AG10803 (cell line): ENCODE data around the gene SLC13A5.

Source experiments
- DNase-seq: peaks from one replicate; pipeline ENCODE4 v3.0.0; 2010; ENCODE audit warnings: low read depth
- H3K4me3 ChIP-seq: 2 replicates; pipeline ENCODE4 v1.5.1; 2011; ENCODE audit warnings: mild to moderate bottlenecking, low read length, control low read depth
- TF ChIP-seq, protein P1 (sequence below): conservative IDR thresholded peaks from 2 replicates; pipeline ENCODE4 v1.5.1; 2011; ENCODE audit warnings: mild to moderate bottlenecking, low read length, control low read depth, inconsistent platforms

Gene SLC13A5

GRCh38 chr17:6636616-6637457 lies 76.3 kb downstream of the SLC13A5 start:
- H3K4me3 ChIP-seq = no peak overlapping the region
- no peak for DNase-seq
- TF ChIP-seq, protein P1, sequence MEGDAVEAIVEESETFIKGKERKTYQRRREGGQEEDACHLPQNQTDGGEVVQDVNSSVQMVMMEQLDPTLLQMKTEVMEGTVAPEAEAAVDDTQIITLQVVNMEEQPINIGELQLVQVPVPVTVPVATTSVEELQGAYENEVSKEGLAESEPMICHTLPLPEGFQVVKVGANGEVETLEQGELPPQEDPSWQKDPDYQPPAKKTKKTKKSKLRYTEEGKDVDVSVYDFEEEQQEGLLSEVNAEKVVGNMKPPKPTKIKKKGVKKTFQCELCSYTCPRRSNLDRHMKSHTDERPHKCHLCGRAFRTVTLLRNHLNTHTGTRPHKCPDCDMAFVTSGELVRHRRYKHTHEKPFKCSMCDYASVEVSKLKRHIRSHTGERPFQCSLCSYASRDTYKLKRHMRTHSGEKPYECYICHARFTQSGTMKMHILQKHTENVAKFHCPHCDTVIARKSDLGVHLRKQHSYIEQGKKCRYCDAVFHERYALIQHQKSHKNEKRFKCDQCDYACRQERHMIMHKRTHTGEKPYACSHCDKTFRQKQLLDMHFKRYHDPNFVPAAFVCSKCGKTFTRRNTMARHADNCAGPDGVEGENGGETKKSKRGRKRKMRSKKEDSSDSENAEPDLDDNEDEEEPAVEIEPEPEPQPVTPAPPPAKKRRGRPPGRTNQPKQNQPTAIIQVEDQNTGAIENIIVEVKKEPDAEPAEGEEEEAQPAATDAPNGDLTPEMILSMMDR = no peak

DNA sequence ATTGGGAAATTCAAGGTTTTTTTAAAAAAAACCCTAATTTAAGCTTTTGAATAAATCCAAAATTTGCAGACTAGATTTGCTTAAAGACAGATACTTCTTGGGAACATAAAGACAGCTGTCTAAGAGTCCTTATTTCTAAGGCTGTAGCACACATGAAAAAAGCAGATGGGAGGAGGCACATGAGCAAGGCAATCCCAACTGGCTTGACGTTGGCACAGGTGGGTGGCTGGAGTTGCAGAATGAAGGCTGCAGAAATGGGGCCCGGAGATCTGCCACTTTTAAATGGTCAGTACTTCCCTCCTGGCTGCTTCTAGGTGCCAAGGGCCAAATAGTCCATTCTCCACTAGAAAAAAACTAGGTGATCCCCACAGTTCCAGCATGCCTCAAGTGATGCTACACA lies 77.1 kb downstream of the SLC13A5 start:
- DNase-seq = no peak
- TF ChIP-seq, protein P1 = no peak
- no peak overlapping the region for H3K4me3 ChIP-seq
